Right lobe of liver (tissue), 4 donors: ENCODE results near the gene RNF133.

ENCODE experiments used
- CTCF ChIP-seq, 4 donors: fragments of 200-600 bp in 3 of 4; fragments of 450-650 bp in 1 of 4; IDR thresholded peaks; one replicate each; pipeline versions ENCODE4 v1.5.1 to v1.8.0; 2016 to 2022; ENCODE audit warnings: antibody characterized with exemption in 4 of 4, mild to moderate bottlenecking in 2 of 4
- POLR2A ChIP-seq: fragments of 450-650 bp; IDR thresholded peaks from one replicate; pipeline ENCODE4 v1.6.1; 2017; ENCODE audit warnings: antibody characterized with exemption, mild to moderate bottlenecking
- donor health status: DM: no; HTN: no; CAD: no.
- donor health status: DM: no; HTN: no; CAD: no.
- donor health status: DM: no; HTN: yes; CAD: no.

- TF ChIP-seq CTCF (IDR thresholded peaks at IDR 0.05), result no peak
- no peak for TF ChIP-seq POLR2A
Observed at GRCh38 chr7:122691569-122692235, 7.2 kb downstream of the RNF133 start.
